CD1c-positive myeloid dendritic cell (primary cell): ENCODE results near the gene SMU1.

Experiments used
- DNase-seq: peaks from one replicate; pipeline ENCODE4 v3.0.0-alpha.2; 2016; ENCODE audit errors: extremely low spot score

Gene SMU1

DNA sequence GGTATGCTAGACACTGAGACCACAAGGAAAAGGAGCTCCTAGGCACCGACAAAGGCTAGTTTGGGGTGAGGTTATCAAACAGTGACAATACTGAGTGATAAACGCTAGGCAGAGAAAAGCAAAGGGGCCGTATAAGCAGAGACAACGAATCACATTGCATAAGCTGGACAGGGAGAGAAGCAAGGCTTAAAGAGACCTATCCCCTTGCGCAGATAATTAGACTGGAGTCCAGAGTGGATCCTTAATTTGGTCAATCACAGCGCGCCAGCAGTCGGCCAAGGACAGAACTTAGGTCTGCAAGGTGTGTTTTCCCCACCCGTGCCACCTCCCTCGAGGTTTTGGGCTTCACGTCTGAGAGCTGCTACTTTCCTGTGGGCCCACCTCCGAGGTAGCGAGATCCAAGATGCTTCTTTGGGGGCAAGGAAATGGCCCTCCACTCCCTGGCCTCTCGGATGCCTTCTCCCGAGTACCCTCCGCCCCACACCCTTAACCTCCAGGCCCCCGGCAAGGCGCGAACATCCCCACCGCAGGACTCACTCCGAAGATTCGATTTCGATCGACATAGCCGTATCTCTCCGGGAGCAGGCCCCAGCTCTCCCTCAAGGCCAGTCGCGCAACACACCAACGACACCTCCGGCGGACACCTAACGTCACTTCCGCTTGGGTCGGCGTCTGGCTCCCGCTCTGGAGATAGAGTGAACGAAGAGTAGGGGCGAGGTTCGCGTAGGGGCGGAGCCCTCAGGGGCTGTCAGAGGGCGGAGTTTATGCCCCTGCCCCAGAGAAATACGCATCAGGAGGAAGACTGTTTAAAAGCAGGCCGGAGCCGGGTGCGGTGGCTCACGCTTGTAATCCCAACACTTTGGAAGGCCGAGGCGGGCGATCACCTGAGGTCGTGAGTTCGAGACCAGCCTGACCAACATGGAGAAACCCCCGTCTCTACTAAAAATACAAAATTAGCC, at the start of gene SMU1:
Gene SMU1, minus strand, starts transcription at position 629 of the 959 bp plus-strand sequence. Its CDS starts 66 bp downstream, at position 563.
- DNase-seq: peak; percentile 97

DNA sequence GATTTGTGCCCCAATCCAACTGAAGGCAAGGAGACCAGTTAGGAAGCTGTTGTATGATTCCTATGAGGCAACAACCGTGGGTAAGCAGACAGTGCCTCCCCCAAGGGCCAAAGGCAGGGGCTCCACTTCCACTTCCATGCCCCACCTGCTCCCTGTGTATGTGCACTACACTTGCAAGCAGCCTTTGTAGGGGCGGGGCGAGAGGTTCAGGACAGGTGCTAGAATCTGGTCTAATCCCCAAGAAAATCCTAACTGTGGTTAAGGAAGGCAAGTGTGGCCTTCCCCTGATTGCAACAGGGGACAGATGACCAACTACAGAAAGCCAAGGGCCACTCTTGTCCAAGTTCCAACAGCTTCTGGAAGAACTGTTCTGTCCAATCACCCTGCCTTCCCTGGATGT, 49.0 kb upstream of the SMU1 start:
- DNase-seq: no peak

DNA sequence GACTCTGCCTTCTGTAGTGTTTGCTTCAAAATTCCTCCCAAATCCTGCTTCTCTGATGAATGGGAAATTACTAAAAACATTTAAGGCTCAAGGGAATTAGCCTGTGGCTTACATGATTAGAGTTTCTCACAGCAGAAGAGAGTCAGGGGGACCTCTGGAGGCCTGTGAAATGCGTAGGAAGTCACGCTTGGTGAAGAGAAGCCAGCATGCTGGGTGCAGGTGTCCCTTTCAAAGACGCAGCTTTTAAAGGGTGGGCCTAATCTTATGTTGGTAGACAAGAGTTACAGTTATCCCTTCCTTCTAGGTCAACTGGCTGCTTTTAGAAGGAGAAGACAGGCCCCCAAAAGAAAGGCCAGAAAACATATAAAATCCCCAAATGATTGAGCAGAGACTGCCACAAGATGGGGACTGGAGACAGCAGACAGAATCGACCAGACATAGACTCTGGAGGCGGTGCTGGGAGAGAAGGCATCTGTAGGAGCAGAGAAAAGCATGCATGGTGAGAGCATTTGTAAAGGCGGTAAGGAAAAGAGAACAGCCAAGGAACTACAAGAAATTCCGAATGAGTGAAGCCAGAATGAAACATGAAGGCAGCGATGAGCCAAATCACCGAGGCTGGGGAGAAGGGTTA, 48.4 kb upstream of the SMU1 start:
- no peak for DNase-seq

DNA sequence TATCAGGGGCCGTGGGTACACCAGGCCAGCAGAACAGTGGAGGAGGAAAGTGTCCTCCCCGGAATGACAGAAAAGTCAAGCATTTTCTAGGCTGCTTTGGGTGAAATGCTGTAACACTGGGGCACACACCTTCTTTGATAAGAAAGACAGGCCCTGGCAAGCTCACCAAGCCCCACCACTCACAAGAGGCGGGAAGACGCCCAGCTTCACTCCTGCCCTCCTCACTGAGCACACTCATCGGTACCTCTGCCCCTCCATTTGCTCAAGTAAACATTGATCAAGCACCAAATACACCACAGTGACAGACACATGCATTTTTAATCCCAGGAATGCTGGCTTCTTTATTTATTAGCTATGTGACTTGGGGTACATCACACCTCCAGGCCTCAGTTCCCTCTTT, 47.6 kb upstream of the SMU1 start:
- no peak for DNase-seq

DNA sequence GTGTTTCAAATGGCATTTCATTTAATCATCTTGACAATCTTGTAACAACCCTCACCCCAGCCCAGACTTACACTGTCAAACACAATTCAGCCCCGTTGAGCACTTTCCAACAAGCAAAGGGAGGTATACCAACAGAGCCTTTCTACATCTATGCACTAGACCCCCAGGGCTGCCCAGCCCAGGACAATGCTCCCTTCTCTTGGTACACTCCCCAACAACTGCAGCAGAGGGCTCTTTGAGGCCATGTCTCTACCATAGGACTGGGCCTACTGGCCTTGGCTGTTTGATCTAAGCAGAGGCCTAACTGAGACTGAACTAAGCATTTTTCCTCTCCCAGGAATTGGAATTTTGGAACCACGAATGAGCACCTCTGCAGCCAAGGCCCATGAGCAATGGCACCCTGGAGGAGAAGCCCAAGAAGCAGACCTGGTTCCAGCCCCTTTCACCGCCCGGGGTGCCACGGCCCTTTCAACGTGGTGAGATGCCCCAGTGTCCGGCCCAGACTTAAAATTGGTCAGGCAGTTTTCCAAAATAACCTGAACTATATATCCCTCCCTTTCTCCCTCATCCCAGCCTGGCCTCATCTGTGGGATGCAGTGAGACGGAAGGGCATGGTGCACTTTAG, 47.0 kb upstream of the SMU1 start:
- no peak for DNase-seq

DNA sequence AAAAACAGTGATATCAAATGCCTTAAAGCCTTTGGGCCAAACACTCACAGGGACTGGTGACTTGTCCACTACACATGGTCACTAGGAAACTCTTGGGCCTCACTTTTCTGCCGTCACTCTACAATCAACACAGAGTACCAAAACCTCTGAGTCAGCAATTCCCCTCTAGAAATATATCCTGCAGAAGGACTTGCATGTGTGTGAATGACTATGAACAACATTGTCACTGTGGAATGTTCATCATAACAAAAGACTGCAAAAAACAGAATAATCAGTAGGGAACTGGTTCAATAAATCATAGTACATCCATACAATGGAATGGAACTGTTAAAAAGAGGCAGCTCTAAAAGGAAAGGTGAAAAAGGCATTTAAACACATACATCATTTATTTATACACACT, 44.1 kb upstream of the SMU1 start:
- DNase-seq: no peak

DNA sequence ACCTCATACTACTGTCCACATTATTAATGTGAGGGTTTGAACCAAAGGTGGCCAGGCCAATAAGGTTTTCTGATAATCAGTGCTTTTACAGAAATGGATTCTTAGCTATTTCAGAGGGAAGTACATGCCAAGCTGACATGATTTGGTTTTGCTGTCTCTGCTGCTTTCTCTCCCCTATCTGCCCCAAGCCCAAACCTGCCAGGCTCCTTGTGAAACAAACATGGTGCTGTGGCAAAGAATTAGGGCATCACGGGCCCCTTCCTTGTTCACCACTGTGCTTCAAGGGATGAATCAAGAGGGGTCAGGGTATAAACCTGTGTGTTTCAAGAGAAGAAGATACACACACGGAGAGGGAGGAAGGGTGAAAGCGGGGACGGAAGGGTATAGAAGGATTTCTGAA, 41.3 kb upstream of the SMU1 start:
- DNase-seq: no peak

DNA sequence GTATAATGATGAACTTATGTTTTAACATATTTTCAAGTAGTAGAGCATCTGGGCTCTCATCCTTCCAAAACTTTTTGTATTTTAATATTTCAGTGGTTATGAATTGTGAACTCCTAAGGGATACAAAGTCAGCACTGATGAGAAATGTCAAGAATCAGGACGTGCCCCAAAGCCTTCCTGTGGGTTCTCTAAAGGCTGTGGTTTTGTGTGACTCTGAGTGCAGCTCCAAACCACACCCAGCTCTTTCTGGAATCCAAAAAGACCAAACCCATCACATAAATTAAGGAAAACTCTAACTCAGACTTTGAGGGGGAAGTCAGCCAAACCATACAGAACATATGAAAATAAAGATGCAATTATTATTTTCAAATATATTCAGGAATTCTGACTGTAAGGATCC, 40.8 kb upstream of the SMU1 start:
- DNase-seq: no peak

DNA sequence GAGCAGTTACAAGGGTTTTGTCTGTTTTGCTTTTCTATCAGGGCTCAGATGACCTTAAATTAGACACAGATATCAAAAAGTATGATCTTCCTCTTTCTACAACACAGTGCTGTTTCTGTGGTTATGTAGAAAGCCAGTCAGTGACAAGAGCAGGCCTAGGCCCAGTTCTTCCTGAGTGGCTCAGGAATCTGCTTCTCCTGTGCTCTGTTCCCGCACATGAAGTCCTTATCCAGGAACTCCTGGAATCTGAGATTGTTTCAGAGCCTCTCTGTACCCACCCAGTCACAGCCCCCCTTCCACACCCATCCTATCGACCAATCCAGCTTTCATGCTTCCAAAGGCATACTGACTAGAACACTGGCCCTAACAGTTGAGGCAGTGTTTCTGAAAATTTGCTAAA, 40.4 kb upstream of the SMU1 start:
- DNase-seq: no peak

DNA sequence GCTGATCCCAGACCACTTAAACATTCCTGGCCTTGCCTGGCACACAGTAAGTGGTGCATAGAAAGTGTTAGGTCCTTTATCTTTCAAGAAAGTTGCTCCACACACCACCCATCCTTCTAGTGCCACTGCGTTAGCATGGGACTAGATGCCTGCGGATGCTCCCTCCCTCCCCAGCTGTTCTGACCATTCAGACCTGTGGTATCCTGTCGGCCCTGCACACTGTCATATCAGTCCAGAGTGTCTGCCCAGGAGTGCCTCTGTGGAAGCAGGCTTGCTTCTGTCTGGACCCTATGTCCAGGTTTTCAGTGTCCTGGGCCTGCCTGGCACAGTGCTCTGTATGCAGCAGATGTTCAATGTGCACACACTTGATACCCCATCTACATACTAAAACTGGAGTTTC, 38.3 kb upstream of the SMU1 start:
- no peak for DNase-seq

DNA sequence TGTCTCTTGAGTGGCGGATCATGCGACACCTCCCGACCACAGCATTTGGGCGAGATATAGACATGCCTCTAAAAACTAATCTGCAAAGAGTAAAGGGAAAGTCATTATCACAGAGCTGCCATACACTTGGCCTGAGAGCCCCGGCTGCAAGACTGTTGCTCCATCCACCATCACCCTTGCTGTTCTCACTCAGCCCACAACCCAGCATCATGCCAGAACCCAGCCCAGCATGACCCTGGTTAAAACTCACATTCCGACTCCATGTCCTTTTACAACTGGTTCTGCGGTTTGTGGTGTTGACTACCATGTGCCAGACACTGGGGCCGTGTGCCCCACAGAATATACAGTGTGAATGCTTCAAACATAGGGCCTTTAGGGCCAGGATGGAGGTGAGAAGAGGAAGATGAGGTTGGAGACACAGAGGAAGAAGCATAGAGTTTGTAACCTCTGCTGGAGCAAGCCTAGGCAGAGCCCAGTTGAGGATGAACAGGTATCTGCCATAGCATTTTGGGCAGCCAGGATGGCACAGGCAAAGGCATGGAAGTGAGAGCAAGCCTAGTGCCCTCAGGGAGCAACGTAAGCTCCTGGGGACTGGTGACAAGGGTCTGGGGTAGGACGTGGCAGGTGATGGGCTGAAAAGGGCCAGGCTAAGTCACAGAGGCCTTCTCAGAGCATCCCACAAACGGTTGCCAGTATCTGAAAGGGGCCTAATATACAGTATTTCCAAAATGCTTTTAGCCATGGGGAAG, 37.5 kb upstream of the SMU1 start:
- no peak for DNase-seq

DNA sequence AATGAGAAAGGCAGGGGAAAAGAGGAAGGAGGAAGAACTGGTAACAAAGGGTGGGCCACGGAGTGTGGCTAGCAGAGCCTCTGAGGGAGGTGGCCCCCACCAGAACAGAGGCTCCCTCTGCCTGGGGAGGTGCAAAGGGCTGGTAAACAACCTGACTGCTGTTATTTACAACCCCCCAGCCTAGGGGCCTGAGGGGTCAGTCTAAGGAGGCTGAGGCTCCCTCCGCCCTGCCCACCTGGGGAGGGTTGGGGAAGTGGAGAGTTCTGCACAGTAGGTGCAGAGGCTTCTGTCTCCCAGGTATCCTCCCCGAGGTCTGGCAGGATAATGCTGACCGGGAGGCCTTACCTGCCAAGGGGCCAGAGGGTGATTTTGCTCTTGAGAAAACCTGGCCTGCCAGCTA, 35.6 kb upstream of the SMU1 start:
- DNase-seq: no peak

DNA sequence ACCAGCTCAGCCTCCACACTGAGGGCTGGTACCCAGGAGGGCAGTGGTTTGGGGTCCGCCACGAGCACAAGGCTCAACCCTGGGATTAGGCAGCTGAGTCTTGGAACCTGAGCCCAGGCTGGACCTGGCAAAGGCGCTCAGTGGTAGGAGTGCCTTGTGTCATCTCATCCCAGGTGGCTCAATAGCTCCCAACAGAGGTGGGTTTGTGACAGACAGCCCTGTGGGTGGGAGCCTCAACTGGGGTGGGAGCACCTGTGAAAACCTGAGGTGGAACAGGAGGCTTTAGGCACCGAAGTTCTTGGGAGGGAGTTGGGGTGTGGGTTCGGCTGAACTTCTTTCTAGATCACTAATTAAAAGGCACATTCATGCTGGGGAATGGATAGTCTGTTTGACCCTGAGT, 35.2 kb upstream of the SMU1 start:
- no peak for DNase-seq

DNA sequence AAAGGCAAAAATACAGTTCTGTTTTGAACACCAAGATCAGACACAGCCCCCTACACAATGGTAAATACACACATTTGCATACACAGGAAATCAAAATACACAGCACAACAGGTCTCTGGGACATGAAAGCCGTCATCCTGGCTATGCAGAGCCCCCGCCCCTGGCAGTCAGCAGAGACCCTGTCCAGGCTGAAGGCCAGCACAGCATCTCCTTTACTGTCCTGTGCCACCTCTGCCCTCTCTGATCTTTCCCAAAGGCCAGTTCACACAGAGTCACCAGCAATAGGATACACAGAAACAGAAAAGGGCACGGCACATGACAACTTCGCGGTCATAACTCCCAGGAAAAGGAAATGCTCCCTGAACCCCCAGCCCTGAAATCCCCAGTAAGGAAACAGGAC, 34.2 kb upstream of the SMU1 start:
- no peak for DNase-seq

DNA sequence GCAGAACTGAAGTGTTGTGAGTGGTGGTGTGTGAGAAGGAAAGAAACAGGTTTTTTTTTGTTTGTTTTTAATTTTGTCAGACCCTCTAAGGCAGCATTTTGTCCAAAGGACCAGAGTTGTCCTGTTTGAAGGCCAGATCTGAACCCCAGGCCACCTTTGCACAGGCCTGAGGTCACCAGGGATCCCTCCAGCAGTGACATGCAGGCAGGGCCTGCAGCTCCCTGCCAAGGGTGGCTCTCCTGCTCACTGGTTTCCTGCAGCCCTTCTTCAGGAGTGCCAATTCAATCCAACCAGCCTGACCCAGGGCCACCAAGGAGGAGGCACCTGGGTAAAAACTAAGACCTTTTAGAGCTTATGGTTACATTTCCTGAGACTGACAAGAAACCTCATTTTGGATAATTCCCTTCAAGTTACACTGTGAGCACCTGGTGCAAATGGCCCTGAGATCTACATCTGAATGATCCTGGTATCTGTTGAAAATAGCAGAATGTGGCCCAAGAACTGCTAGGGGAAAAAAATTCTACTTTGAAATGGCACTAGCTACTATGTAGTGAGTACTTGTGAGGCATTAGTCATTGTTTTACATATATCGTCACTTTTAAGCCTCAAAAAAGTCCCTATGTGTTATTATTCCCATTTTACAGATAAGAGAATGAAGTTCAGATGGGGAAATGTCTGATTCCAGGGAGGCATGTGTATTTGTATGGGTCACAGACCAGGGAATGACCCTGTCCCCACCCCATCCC, 33.5 kb upstream of the SMU1 start:
- DNase-seq: no peak

DNA sequence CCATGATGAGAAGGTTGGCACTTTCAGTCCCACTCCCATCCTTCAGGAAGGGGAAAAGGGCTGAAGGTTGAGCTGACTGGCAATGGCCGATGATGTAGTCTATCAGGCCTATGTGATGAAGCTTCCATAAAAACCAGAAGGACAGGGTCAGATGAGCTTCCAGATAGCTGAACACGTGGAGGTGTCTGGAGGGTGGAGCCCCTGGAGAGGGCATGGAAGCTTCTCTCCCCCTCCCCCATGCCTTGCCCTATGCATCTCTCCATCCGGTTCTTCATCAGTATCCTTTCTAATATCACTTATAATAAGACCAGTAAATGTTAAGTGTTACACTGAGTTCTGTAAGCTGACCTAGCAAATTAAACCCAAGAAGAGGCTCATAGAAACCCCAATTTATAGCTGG, 32.6 kb upstream of the SMU1 start:
- DNase-seq: no peak

DNA sequence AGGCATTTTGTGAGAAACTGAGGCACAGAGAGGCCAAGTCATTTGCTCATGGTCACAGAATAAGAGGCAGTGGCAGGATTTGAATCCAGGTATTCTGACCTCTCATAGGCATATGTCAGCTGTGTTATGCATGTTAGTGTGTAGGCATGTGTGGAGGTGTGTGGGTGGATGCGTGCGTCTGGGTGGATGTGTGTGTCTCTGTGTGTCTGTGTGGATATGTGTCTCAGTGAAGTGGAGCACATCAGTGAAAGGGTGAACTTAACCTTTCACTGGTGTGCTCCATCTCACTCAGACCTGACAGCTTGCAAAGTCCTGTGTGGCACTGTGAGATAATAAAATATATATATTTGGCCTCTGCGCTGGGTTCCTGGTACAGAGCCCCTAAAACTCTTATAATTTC, 32.0 kb upstream of the SMU1 start:
- no peak for DNase-seq

DNA sequence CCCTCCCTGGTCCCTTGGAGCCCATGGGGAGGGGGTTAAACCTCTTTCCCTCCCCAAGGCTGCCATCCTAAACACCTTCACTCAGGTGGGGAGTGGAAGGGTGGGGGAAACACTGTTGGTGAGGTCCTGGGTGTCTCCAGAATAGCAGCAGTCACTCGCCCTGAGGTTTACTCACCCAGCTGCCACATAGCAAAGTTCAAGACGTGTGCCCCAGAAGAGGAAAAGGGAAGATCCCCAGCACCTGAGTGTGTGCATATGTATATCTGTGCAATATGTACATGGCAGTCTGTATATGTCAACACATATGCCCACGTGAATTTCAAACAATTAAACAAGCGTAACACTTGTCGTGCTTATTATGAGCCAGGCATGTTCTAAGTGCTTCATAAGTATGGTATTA, 31.3 kb upstream of the SMU1 start:
- DNase-seq: no peak

DNA sequence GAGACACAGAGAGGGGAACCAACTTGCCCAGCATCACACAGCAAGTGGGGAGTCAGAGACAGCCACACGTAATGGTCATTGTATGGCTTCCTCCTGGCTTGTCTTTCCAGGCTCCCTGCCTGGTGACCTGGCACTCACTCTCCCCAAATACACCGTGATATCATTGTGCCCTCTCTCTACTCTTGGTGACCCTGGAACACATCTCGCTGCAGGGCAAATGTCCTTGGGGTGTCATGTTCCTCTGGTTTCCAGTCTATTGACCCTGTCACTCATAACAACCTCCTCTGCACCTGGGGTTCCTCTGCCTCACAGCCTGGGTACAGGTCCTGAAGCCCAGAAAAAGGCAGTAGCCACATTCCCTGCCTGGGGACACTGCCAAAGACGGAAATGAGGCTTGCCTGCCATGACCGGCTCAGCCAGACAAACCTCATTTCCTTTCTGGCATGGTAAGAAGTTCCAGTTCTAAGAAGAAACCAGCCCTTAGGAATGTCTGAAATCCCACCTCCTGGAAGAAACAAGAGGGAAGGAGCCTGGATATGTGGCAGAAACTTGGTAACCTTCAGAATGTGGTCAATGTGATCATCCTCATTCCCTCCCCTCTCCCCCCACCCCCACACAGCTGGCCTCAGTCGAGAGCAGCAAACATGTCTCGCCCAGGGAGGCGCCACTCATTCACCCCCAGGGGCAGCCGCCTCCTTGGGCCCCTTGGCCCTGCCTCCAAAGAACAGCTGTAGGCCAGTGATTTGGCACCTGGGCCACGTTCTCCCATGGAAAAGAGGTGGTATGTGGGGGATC, 30.6 kb upstream of the SMU1 start:
- no peak for DNase-seq

DNA sequence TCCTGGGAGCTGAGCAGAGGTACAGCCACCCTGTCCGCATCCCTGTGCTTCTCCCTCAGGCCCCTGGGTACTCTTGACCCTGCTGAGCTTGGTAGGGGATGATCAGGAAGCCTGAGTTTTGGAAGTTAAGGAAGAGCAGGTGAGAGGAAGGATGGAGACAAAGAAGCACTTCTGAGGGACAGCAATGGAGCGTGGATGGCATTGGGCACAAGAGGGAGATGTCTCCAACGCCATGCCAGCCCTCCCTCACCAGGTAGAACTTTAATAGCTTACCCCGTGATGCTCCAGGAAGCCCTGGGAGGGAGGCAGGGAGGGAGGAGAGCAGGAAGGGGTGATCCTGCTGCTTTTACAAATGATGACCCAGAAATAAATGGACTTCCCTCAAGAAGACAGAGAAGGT, 29.9 kb upstream of the SMU1 start:
- no peak for DNase-seq

DNA sequence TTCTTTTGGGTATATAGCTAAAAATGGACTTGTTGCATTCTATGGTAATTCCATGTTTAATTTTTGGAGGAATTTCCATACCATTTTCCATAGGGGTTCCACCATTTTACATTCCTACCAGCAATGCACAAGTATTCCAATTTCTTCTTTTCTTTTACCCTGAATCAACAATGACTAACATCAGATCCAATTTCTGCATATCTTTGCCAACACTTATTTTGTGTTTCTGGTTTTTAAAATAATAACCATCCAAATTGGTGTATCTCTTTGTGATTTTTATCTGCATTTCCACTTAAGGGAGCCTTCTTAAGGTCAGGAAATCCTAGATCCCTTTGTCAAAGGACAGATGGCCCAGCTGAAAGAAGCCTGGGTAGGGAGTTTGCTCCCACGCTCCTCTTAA, 29.5 kb upstream of the SMU1 start:
- DNase-seq: no peak
